ENCODE measurements around the gene XG. TPM values are rescaled to one million over a fixed set of nuclear protein-coding genes. Genes with fewer than 3 reads are reported as not detected.

Gene XG
- total and polyA plus RNA-seq, 2 of the 4 experiments (the other 2 are of a cell fraction) = under 0.01 TPM; not detected in 1

DNA sequence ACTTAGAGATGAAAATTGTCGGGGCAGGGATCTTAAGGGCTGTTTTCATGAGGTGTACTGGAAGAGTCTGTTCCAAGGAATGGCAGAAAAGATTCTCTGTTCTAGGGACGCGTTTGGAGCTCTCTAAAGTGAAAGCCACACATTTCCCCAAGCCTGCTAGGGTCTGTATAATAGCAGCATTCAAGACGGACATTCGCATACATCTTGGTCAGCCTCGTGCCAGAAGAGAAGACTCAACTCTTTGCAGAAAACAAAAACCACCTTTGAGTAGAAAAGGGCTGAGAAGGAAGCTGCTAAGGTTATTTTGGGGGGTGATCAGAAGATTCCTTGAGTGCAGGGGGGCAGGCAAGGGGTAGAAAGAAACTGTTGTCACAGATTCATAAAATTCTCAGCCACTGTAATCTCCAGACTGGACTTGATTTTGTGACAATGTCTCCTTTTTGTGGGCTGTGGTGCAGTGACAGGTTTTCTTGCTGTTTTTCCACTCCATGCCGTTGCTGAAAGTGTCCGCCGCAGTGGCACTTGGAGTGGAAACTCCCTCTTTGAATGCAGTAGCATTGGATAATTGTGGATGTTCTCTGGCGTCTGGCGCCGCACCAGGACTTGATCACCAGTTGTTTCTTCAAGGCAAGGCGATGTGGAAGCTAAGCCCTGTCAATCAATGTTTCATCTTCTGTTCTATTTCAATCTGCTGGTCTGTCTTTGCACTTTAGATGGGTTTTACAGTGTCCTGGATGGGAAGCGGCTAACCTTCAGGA is 79.8 kb downstream of the XG start:
- no peak overlapping the region for H3K4me2 ChIP-seq (ENCODE audit: low read depth, low read length)
- no peak overlapping the region for H2BK5ac ChIP-seq (ENCODE audit: low read depth, low read length, poor library complexity, severe bottlenecking)
- no peak overlapping the region for H4K5ac ChIP-seq (ENCODE audit: low read depth, low read length)
- ATAC-seq (ENCODE audit: low read depth) = no peak
- no peak overlapping the region for H2AFZ ChIP-seq (replicated peaks; ENCODE audit: low read length, poor library complexity)
- H3K27ac ChIP-seq (ENCODE audit: insufficient read depth, low read length) = no peak overlapping the region
- H3K9ac ChIP-seq (ENCODE audit: low read depth, low read length) = no peak overlapping the region
- no peak overlapping the region for H4K91ac ChIP-seq (ENCODE audit: insufficient read depth, low read depth, low read length)
- no peak overlapping the region for H3K14ac ChIP-seq (replicated peaks; ENCODE audit: low read depth, low read length)
- in situ Hi-C loops (cut with MboI; ENCODE audit: low sequenced_read_pairs) (no loop called here), dilution Hi-C loops (cut with HindIII; ENCODE audit: low sequenced_read_pairs, unreplicated experiment) (no loop called here), intact Hi-C loops (cut with micrococcal nuclease) (no loop called here)
- WGBS, 2 experiments (ENCODE audit: extremely low coverage in 2 of 2, insufficient read length in 1 of 2) = no CpG with 5 or more reads among the region's 14 CpGs
- H2BK15ac ChIP-seq (ENCODE audit: low read depth, low read length) = no peak overlapping the region
- no peak overlapping the region for H3K23ac ChIP-seq (ENCODE audit: low read depth, low read length)
- no peak overlapping the region for H2BK20ac ChIP-seq (ENCODE audit: low read depth, low read length)
- H3K4me1 ChIP-seq (ENCODE audit: control insufficient read depth, insufficient read depth, low read length) = no peaks in the 10 kb centered on the region; the same call in 1 of the 2 replicates
- H2BK120ac ChIP-seq (ENCODE audit: low read depth, low read length) = no peak overlapping the region
- CTCF ChIA-PET = no interaction called here
- no peak overlapping the region for H3K18ac ChIP-seq (ENCODE audit: low read depth, low read length)
- no peak for TF ChIP-seq CEBPB (IDR thresholded peaks at IDR 0.05; ENCODE audit: low read depth, low read length)
- no peak for TF ChIP-seq RFX5 (IDR thresholded peaks at IDR 0.05; ENCODE audit: low read depth, low read length)
- TF ChIP-seq POLR2A (IDR thresholded peaks at IDR 0.05; ENCODE audit: low read depth, low read length) = no peak
- TF ChIP-seq NFE2L2 (IDR thresholded peaks at IDR 0.05; ENCODE audit: low read depth, low read length) = no peak
- no peak for TF ChIP-seq BHLHE40 (IDR thresholded peaks at IDR 0.05; ENCODE audit: low read depth, low read length)
- TF ChIP-seq RCOR1 (IDR thresholded peaks at IDR 0.05; ENCODE audit: insufficient replicate concordance, low read length) = no peak
- TF ChIP-seq USF2 (IDR thresholded peaks at IDR 0.05; ENCODE audit: low read depth, low read length) = no peak
- TF ChIP-seq CHD1 (IDR thresholded peaks at IDR 0.05; ENCODE audit: low read depth, low read length) = no peak
- TF ChIP-seq, protein P1, sequence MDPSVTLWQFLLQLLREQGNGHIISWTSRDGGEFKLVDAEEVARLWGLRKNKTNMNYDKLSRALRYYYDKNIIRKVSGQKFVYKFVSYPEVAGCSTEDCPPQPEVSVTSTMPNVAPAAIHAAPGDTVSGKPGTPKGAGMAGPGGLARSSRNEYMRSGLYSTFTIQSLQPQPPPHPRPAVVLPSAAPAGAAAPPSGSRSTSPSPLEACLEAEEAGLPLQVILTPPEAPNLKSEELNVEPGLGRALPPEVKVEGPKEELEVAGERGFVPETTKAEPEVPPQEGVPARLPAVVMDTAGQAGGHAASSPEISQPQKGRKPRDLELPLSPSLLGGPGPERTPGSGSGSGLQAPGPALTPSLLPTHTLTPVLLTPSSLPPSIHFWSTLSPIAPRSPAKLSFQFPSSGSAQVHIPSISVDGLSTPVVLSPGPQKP (IDR thresholded peaks at IDR 0.05; ENCODE audit: borderline replicate concordance, low read depth, low read length) = no peak
- TF ChIP-seq MAZ (IDR thresholded peaks at IDR 0.05; ENCODE audit: borderline replicate concordance, low read depth, low read length) = no peak
- TF ChIP-seq RAD21 (IDR thresholded peaks at IDR 0.05; ENCODE audit: low read length) = no peak
- no peak for TF ChIP-seq SMC3 (IDR thresholded peaks at IDR 0.05; ENCODE audit: low read depth, low read length)
- TF ChIP-seq FOS (IDR thresholded peaks at IDR 0.05; ENCODE audit: low read depth, low read length) = no peak
- TF ChIP-seq MXI1 (IDR thresholded peaks at IDR 0.05; ENCODE audit: borderline replicate concordance, low read depth, low read length) = no peak
- no peak for TF ChIP-seq CTCF (conservative IDR thresholded peaks at IDR 0.05; ENCODE audit: low read depth, low read length)
- no peak for TF ChIP-seq MAFK (IDR thresholded peaks at IDR 0.05; ENCODE audit: low read depth, low read length)
- POLR2A ChIA-PET (ENCODE audit: unreplicated experiment) = no interaction called here
- BruUV-seq (replicated peaks) = no TSS peak
- H2AK5ac ChIP-seq (ENCODE audit: low read depth, low read length) = no peak overlapping the region
- no peak overlapping the region for H3K4ac ChIP-seq (ENCODE audit: low read depth, low read length)
- H4K20me1 ChIP-seq (ENCODE audit: insufficient read depth, low read length) = no peaks in the 10 kb centered on the region
- no peaks in the 10 kb centered on the region for H3K79me1 ChIP-seq (ENCODE audit: low read depth in 1 of 2, low read length in 2 of 2)
- no peak overlapping the region for H3K4me3 ChIP-seq (ENCODE audit: insufficient read depth, low read depth, low read length)
- no peaks in the 10 kb centered on the region for H3K27me3 ChIP-seq (ENCODE audit: control insufficient read depth, insufficient read depth, low read length)
- peaks cover 6% of the 10 kb centered on the region; the same call in 1 of the 2 replicates for H3K36me3 ChIP-seq (ENCODE audit: control insufficient read depth, insufficient read depth, low read length)
- no peak for DNase-seq
- H4K8ac ChIP-seq (ENCODE audit: low read depth in 2 of 2, low read length in 2 of 2) = no peak overlapping the region
- peaks cover 3% of the 10 kb centered on the region; the same call in 1 of the 2 replicates for H3K9me3 ChIP-seq (ENCODE audit: control insufficient read depth, insufficient read depth, low read length)
- H3K9me1 ChIP-seq (ENCODE audit: insufficient read depth, low read length) = no peaks in the 10 kb centered on the region
- no peak overlapping the region for H2AK9ac ChIP-seq (replicated peaks; ENCODE audit: low read depth, low read length, poor library complexity)
- H3K56ac ChIP-seq (ENCODE audit: extremely low read depth, insufficient read depth, low read length) = no peak overlapping the region

Measured in IMR-90 (cell line).